GM10248 (cell line): ENCODE results near the gene GRK6.

Experiments used
- CTCF ChIA-PET: fragments of 300-600 bp; sonication (Branson Sonifier 250); formaldehyde crosslinking; extraction: SDS; loops from one replicate; lab custom pipeline; 2021; ENCODE audit warnings: antibody characterized with exemption; lab: Yijun Ruan, JAX
- POLR2A ChIA-PET: fragments of 350-650 bp; sonication (Branson Sonifier 250); formaldehyde crosslinking; extraction: SDS; loops from one replicate; lab custom pipeline; 2020; ENCODE audit warnings: antibody characterized with exemption; lab: Yijun Ruan, JAX
- DNase-seq: peaks from one replicate; pipeline ENCODE4 v3.0.0; 2012; ENCODE audit errors: extremely low spot score
- CTCF ChIP-seq: IDR thresholded peaks from 2 replicates; pipeline ENCODE4 v1.5.1; 2012; ENCODE audit warnings: mild to moderate bottlenecking, low read depth; ENCODE audit errors: extremely low read depth, missing control alignments, control extremely low read depth

The GRK6 gene

GRCh38 chr5:177456976-177457851, 30.7 kb downstream of the GRK6 start:
- no peak for TF ChIP-seq CTCF
- CTCF ChIA-PET = interaction anchor here (0.6 to 15.6 kb wide), 38 partner anchors 11 to 346 kb away, joined by 3 to 285 read pairs (median 6); partner anchors contain the start of genes DOK3, GRK6, MXD3 and PFN3
- DNase-seq = peak; percentile 92
- POLR2A ChIA-PET = interaction anchor here (0.8 to 0.9 kb wide), 2 partner anchors 31 to 62 kb away, joined by 3 read pairs; partner anchors contain the start of gene GRK6

GRCh38 chr5:177457852-177458681, 31.6 kb downstream of the GRK6 start:
- no peak for DNase-seq
- no peak for TF ChIP-seq CTCF
- CTCF ChIA-PET = interaction anchor here (1.0 to 15.6 kb wide), 36 partner anchors 10 to 347 kb away, joined by 3 to 285 read pairs (median 6); partner anchors contain the start of genes DOK3, GRK6, MXD3 and PFN3
- POLR2A ChIA-PET = interaction anchor here (0.7 to 0.9 kb wide), 2 partner anchors 32 to 372 kb away, joined by 3 read pairs; partner anchors contain the start of gene GRK6

GRCh38 chr5:177458912-177459350, 32.5 kb downstream of the GRK6 start:
- ChIA-PET POLR2A (no interaction called here), CTCF (interaction anchor here (1.0 to 8.5 kb wide), 7 partner anchors 9 to 346 kb away, joined by 3 to 123 read pairs (median 19); partner anchors contain the start of gene DOK3)
- no peak for TF ChIP-seq CTCF
- DNase-seq = no peak

GRCh38 chr5:177459357-177459756, 32.9 kb downstream of the GRK6 start:
- ChIA-PET POLR2A (interaction anchor here (0.8 kb wide), 1 partner anchor 16 kb away, joined by 3 read pairs; no protein-coding TSS in a partner anchor), CTCF (interaction anchor here (1.0 to 8.5 kb wide), 8 partner anchors 9 to 346 kb away, joined by 3 to 123 read pairs (median 4); partner anchors contain the start of gene DOK3)
- DNase-seq = no peak
- TF ChIP-seq CTCF = no peak

GRCh38 chr5:177459819-177460628, 33.5 kb downstream of the GRK6 start:
- no peak for DNase-seq
- CTCF ChIA-PET = interaction anchor here (0.9 to 8.5 kb wide), 10 partner anchors 8 to 347 kb away, joined by 3 to 123 read pairs (median 3); no protein-coding TSS in a partner anchor
- TF ChIP-seq CTCF = no peak
- POLR2A ChIA-PET = interaction anchor here (0.8 kb wide), 1 partner anchor 15 kb away, joined by 3 read pairs; no protein-coding TSS in a partner anchor
